ENCODE results near the gene ZNF606.

ZNF606 gene

GRCh38 chr19:58002384-58003173, at the start of gene ZNF606:
Gene ZNF606, minus strand, starts transcription at chr19:58002820. Its CDS starts 1,501 bp downstream, at chr19:58001319.
- peak; percentile 86 for DNase-seq

GRCh38 chr19:58052256-58052655, 49.6 kb upstream of the ZNF606 start:
- DNase-seq = no peak

- DNase-seq = no peak
Observed at GRCh38 chr19:58047672-58048071, 45.1 kb upstream of the ZNF606 start.

GRCh38 chr19:58046856-58047255, 44.2 kb upstream of the ZNF606 start:
- DNase-seq = no peak

- no peak for DNase-seq
Observed at GRCh38 chr19:58045411-58046050, 42.9 kb upstream of the ZNF606 start.

- no peak for DNase-seq
Observed at GRCh38 chr19:58044886-58045285, 42.3 kb upstream of the ZNF606 start.

GRCh38 chr19:58044391-58044790, 41.8 kb upstream of the ZNF606 start:
- no peak for DNase-seq

GRCh38 chr19:58042495-58043340, 40.1 kb upstream of the ZNF606 start:
- DNase-seq = no peak

GRCh38 chr19:58040751-58041525, 38.3 kb upstream of the ZNF606 start:
- DNase-seq = no peak

- no peak for DNase-seq
Observed at GRCh38 chr19:58038688-58039204, 36.1 kb upstream of the ZNF606 start.

GRCh38 chr19:58037927-58038687, 35.5 kb upstream of the ZNF606 start:
- no peak for DNase-seq

- DNase-seq = no peak
Observed at GRCh38 chr19:58035863-58036262, 33.2 kb upstream of the ZNF606 start.

- DNase-seq = no peak
Observed at GRCh38 chr19:58034477-58034793, 31.8 kb upstream of the ZNF606 start.

GRCh38 chr19:58033741-58034476, 31.3 kb upstream of the ZNF606 start, which contains the start of gene ZSCAN1:
Gene ZSCAN1, plus strand, starts transcription at chr19:58034025. Its CDS starts 3,812 bp downstream, at chr19:58037837.
- peak; percentile 26 for DNase-seq

GRCh38 chr19:58024661-58025060, 22.0 kb upstream of the ZNF606 start:
- DNase-seq = no peak

- DNase-seq = no peak
Observed at GRCh38 chr19:58022283-58022660, 19.7 kb upstream of the ZNF606 start.

GRCh38 chr19:58021541-58022282, 19.1 kb upstream of the ZNF606 start:
- DNase-seq = peak; percentile 18

- no peak for DNase-seq
Observed at GRCh38 chr19:58020129-58020528, 17.5 kb upstream of the ZNF606 start.

GRCh38 chr19:58014141-58014540, 11.5 kb upstream of the ZNF606 start:
- no peak for DNase-seq

GRCh38 chr19:58010507-58010906, 7.9 kb upstream of the ZNF606 start:
- no peak for DNase-seq
